ENCODE results near the gene RGMA. TPM values are rescaled to one million over a fixed set of nuclear protein-coding genes. Genes with fewer than 3 reads are reported as not detected.

RGMA gene
- total and polyA plus RNA-seq, 10 of the 15 experiments (the other 5 are each of a cell fraction or from before 2014, with no cell fraction given), result not detected

GRCh38 chr15:93051236-93052089 is 37.5 kb downstream of the RGMA start:
- no peak overlapping the region for H3K27ac ChIP-seq (ENCODE audit: control insufficient read depth, insufficient read depth)
- intact Hi-C loops (cut with micrococcal nuclease; ENCODE audit: unreplicated experiment) (loop anchor here (1.0 kb wide), 1 partner anchor 16 kb away; no protein-coding TSS in a partner anchor), in situ Hi-C loops (cut with MboI) (no loop called here)
- ChIA-PET RAD21 (ENCODE audit: unreplicated experiment) (no interaction called here), POLR2A (no interaction called here), SMC1A (ENCODE audit: uncharacterized antibody, unreplicated experiment) (no interaction called here), CTCF (no interaction called here)
- no peaks in the 10 kb centered on the region for H3K36me3 ChIP-seq (ENCODE audit: control insufficient read depth in 2 of 2, insufficient read depth in 2 of 2, low read length in 1 of 2)
- no peaks in the 10 kb centered on the region for H4K20me1 ChIP-seq (ENCODE audit: control insufficient read depth, insufficient read depth)
- TF ChIP-seq TAF1 (IDR thresholded peaks at IDR 0.05; ENCODE audit: borderline replicate concordance, low read depth, low read length) (no peak), CREB1 (IDR thresholded peaks at IDR 0.05; ENCODE audit: low read depth) (no peak), TCF3 (IDR thresholded peaks at IDR 0.05; ENCODE audit: borderline replicate concordance, insufficient read depth, low read depth, low read length) (no peak), WRNIP1 (IDR thresholded peaks at IDR 0.05; ENCODE audit: borderline replicate concordance, low read depth, low read length) (no peak), HDAC2 (IDR thresholded peaks at IDR 0.05) (no peak), MTA2 (IDR thresholded peaks at IDR 0.05; ENCODE audit: low read depth) (no peak), NR2F1 (conservative IDR thresholded peaks at IDR 0.05) (no peak), FOXK2 (IDR thresholded peaks at IDR 0.05) (no peak), IRF5 (IDR thresholded peaks at IDR 0.05; ENCODE audit: borderline replicate concordance) (no peak), NFXL1 (IDR thresholded peaks at IDR 0.05; ENCODE audit: borderline replicate concordance) (no peak), ATF7 (IDR thresholded peaks at IDR 0.05; ENCODE audit: low read depth) (no peak), HDAC6 (IDR thresholded peaks at IDR 0.05; ENCODE audit: unreplicated experiment) (no peak), BHLHE40 (IDR thresholded peaks at IDR 0.05; ENCODE audit: borderline replicate concordance in 1 of 2, low read depth in 2 of 2, low read length in 1 of 2) (no peak), STAT3 (IDR thresholded peaks at IDR 0.05; ENCODE audit: low read depth, low read length) (no peak), USF2 (IDR thresholded peaks at IDR 0.05; ENCODE audit: borderline replicate concordance, low read depth, low read length) (no peak), E2F8 (IDR thresholded peaks at IDR 0.05; ENCODE audit: low read depth, partially characterized antibody) (no peak), ZNF384 (IDR thresholded peaks at IDR 0.05; ENCODE audit: borderline replicate concordance, low read depth, low read length) (no peak), CEBPB (IDR thresholded peaks at IDR 0.05; ENCODE audit: borderline replicate concordance in 1 of 2, low read depth in 2 of 2, low read length in 2 of 2) (no peak)
- no peak overlapping the region for H3K9ac ChIP-seq (ENCODE audit: control insufficient read depth, insufficient read depth, low read length)
- H3K79me2 ChIP-seq (ENCODE audit: control insufficient read depth, insufficient read depth, low read length), result no peaks in the 10 kb centered on the region
- WGBS (ENCODE audit: insufficient coverage, insufficient replicate concordance, low lambda C conversion rate, missing lambda C conversion rate), result 43% methylated on average over 32 of the region's 32 CpGs
- no TSS peak for BruUV-seq (replicated peaks)
- no peak overlapping the region for H3K4me3 ChIP-seq
- H3K4me1 ChIP-seq (ENCODE audit: control insufficient read depth, insufficient read depth, low read length), result no peaks in the 10 kb centered on the region
- no peak for DNase-seq (ENCODE audit: low read depth, low spot score)
- FAIRE-seq, result no peak
- H3K27me3 ChIP-seq (replicated peaks in 1 of 2; ENCODE audit: control insufficient read depth in 2 of 2, insufficient read depth in 2 of 2, low read length in 1 of 2), result no peaks in the 10 kb centered on the region; a peak in 1 of 4 replicates
- ATAC-seq, result no peak
- no peaks in the 10 kb centered on the region for H3K9me3 ChIP-seq (replicated peaks; ENCODE audit: control insufficient read depth, insufficient read depth, low read length)
- no peak overlapping the region for H3K4me2 ChIP-seq (ENCODE audit: control insufficient read depth, insufficient read depth)
- H2AFZ ChIP-seq (ENCODE audit: control insufficient read depth, low read depth, low read length), result no peak overlapping the region

Data from GM12878 (cell line).